Ishikawa (cell line): ENCODE data around the gene BRCA2.

ENCODE experiments used
- CEBPB ChIP-seq: IDR thresholded peaks from 2 replicates; pipeline ENCODE4 v1.6.1; 2012
- CREB1 ChIP-seq: IDR thresholded peaks from 2 replicates; pipeline ENCODE4 v1.6.1; 2012; ENCODE audit warnings: low read depth
- EGR1 ChIP-seq: IDR thresholded peaks from 2 replicates; pipeline ENCODE4 v1.6.1; 2012
- EP300 ChIP-seq: IDR thresholded peaks from 2 replicates; pipeline ENCODE4 v1.6.1; 2012; ENCODE audit warnings: borderline replicate concordance
- FOXM1 ChIP-seq: IDR thresholded peaks from 2 replicates; pipeline ENCODE4 v1.6.1; 2012; ENCODE audit warnings: low read depth, borderline replicate concordance
- NFIC ChIP-seq: IDR thresholded peaks from 2 replicates; pipeline ENCODE4 v1.6.1; 2012
- RAD21 ChIP-seq: IDR thresholded peaks from 2 replicates; pipeline ENCODE4 v1.6.1; 2012; ENCODE audit warnings: low read depth
- REST ChIP-seq: IDR thresholded peaks from 2 replicates; pipeline ENCODE4 v1.6.1; 2012; ENCODE audit warnings: low read depth, mild to moderate bottlenecking
- TAF1 ChIP-seq: IDR thresholded peaks from 2 replicates; pipeline ENCODE4 v1.6.1; 2012; ENCODE audit warnings: low read depth, mild to moderate bottlenecking
- TCF12 ChIP-seq: IDR thresholded peaks from 2 replicates; pipeline ENCODE4 v1.6.1; 2012; ENCODE audit warnings: low read depth
- TEAD4 ChIP-seq: IDR thresholded peaks from 2 replicates; pipeline ENCODE4 v1.6.1; 2012
- USF1 ChIP-seq: IDR thresholded peaks from 2 replicates; pipeline ENCODE4 v1.6.1; 2012
- YY1 ChIP-seq: IDR thresholded peaks from 2 replicates; pipeline ENCODE4 v1.6.1; 2012; ENCODE audit warnings: low read depth
- ZBTB7A ChIP-seq: IDR thresholded peaks from 2 replicates; pipeline ENCODE4 v1.6.1; 2012; ENCODE audit warnings: low read depth
- TF ChIP-seq, protein P1 (sequence below): IDR thresholded peaks from 2 replicates; pipeline ENCODE4 v1.6.1; 2012

The BRCA2 gene

DNA sequence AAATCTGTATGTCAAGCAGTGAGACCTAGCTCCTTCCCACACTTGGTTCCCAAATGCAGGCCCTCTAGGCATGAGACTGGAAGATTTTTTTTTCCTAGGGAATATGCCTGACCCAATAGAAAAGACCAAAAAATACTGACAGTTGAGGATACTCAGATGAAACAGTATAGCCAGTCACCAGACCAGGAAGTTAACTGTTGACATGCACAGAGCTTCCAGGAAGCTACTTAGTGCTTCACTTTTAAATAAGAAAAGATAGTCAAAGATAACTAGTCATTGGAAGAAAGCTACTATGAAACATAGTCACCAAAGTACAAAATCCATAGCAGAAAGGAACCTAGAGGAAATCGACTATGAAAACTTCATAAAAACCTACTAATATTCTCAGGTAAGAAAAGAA is 32.3 kb downstream of the BRCA2 start:
- no peak for TF ChIP-seq TEAD4

DNA sequence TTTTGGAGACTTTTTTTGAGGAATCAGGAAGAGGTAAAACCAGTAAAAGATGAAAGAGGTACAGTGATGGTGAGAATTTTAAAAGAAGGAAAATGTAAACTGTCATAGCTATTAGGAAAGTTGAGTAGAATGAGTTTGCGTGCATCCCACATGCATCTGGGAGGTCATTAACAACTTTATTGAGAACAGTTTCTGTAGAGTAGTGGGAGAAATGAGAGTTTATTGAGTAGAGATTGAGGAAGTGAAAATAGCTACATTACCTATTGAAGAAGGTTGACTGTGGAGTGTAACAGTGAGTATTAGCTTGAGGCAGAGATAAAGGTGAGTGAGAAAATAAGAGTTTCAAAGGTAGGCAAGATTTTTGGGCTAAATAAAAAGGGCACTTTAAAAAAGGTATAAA is 38.7 kb downstream of the BRCA2 start:
- TF ChIP-seq YY1: no peak

- TF ChIP-seq CREB1: no peak
- TF ChIP-seq TEAD4: no peak
- no peak for TF ChIP-seq TAF1
- TF ChIP-seq, protein P1, sequence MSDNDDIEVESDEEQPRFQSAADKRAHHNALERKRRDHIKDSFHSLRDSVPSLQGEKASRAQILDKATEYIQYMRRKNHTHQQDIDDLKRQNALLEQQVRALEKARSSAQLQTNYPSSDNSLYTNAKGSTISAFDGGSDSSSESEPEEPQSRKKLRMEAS: no peak
- TF ChIP-seq ZBTB7A: no peak
- TF ChIP-seq YY1: no peak
- no peak for TF ChIP-seq FOXM1
- TF ChIP-seq EGR1: no peak
- no peak for TF ChIP-seq USF1
- TF ChIP-seq CEBPB: no peak
- TF ChIP-seq REST: no peak
- TF ChIP-seq RAD21: no peak
Measured at GRCh38 chr13:32362574-32362973, 47.3 kb downstream of the BRCA2 start.

DNA sequence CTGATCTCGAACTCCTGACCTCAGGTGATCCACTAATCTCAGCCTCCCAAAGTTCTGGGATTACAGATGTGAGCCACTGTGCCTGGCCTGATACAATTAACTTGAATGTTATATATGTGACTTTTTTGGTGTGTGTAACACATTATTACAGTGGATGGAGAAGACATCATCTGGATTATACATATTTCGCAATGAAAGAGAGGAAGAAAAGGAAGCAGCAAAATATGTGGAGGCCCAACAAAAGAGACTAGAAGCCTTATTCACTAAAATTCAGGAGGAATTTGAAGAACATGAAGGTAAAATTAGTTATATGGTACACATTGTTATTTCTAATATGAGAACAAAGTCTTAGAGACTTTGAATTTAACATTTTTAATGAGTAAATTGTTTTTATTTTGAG is 55.5 kb downstream of the BRCA2 start:
- no peak for TF ChIP-seq REST
- no peak for TF ChIP-seq ZBTB7A
- no peak for TF ChIP-seq USF1
- TF ChIP-seq FOXM1: no peak
- TF ChIP-seq EGR1: no peak

- TF ChIP-seq, protein P1: no peak
- TF ChIP-seq YY1 (no peak), RAD21 (no peak), FOXM1 (no peak), TAF1 (no peak), TEAD4 (no peak), REST (no peak), CEBPB (no peak), TCF12 (no peak), EGR1 (no peak), EP300 (no peak), USF1 (no peak), CREB1 (no peak), ZBTB7A (no peak), NFIC (no peak)
Measured at GRCh38 chr13:32376642-32377415, 61.5 kb downstream of the BRCA2 start.
